GM12878 (cell line): ENCODE results near the gene MTCH2. TPM values are rescaled to one million over a fixed set of nuclear protein-coding genes. Genes with fewer than 3 reads are reported as not detected.
A peak's percentile ranks its signal among the peaks of the same experiment; 100 is the strongest.

Experiments
- ASH2L ChIP-seq: fragments of 300-600, 200-600 bp; sonication (generic); IDR thresholded peaks from 2 replicates; pipeline ENCODE4 v1.6.1; 2017; ENCODE audit warnings: low read depth, mild to moderate bottlenecking, borderline replicate concordance
- ATF7 ChIP-seq: fragments of 450-650 bp; IDR thresholded peaks from 2 replicates; pipeline ENCODE4 v1.6.1; 2016; ENCODE audit warnings: low read depth, mild to moderate bottlenecking
- BCL3 ChIP-seq: IDR thresholded peaks from 2 replicates; pipeline ENCODE4 v1.6.1; 2011; ENCODE audit warnings: borderline replicate concordance, low read depth, mild to moderate bottlenecking, moderate library complexity, low read length; ENCODE audit not compliant: insufficient read depth, poor library complexity, severe bottlenecking
- CBFB ChIP-seq: IDR thresholded peaks from 2 replicates; pipeline ENCODE4 v1.6.1; 2016; ENCODE audit warnings: antibody characterized with exemption, low read depth
- CBX3 ChIP-seq: fragments of 200-600 bp; sonication (generic); IDR thresholded peaks from 2 replicates; pipeline ENCODE4 v1.6.1; 2016; ENCODE audit warnings: low read depth, borderline replicate concordance
- CEBPB ChIP-seq, 2 experiments: fragments of 150-350 bp in 1 of 2; IDR thresholded peaks; 2 replicates each; pipeline ENCODE4 v1.6.1; 2012 to 2014; ENCODE audit warnings: low read depth in 2 of 2, low read length in 2 of 2, borderline replicate concordance in 1 of 2, inconsistent platforms in 1 of 2
- CHD4 ChIP-seq: fragments of 200-600 bp; sonication (generic); IDR thresholded peaks from 2 replicates; pipeline ENCODE4 v1.6.1; 2016; ENCODE audit warnings: mild to moderate bottlenecking
- DPF2 ChIP-seq: fragments of 450-650 bp; IDR thresholded peaks from 2 replicates; pipeline ENCODE4 v1.6.1; 2017; ENCODE audit warnings: mild to moderate bottlenecking
- EP300 ChIP-seq, 2 experiments: fragments of 150-350 bp in 1 of 2; IDR thresholded peaks; 2 replicates each; pipeline ENCODE4 v1.6.1; 2011 to 2012; ENCODE audit warnings: low read depth in 2 of 2, low read length in 2 of 2, borderline replicate concordance in 1 of 2, improper control_type of control experiment in 1 of 2, inconsistent platforms in 1 of 2; ENCODE audit not compliant: control insufficient read depth in 1 of 2
- IRF4 ChIP-seq: IDR thresholded peaks from 2 replicates; pipeline ENCODE4 v1.6.1; 2011; ENCODE audit warnings: low read depth, low read length
- NR2C1 ChIP-seq: fragments of 450-650 bp; IDR thresholded peaks from 2 replicates; pipeline ENCODE4 v1.6.1; 2017; ENCODE audit warnings: antibody characterized with exemption, mild to moderate bottlenecking, moderate library complexity
- PML ChIP-seq: IDR thresholded peaks from 2 replicates; pipeline ENCODE4 v1.6.1; 2012; ENCODE audit warnings: low read length, inconsistent platforms
- RAD51 ChIP-seq: fragments of 450-650 bp; IDR thresholded peaks from 2 replicates; pipeline ENCODE4 v1.6.1; 2016; ENCODE audit warnings: moderate library complexity, mild to moderate bottlenecking, inconsistent platforms
- REST ChIP-seq: IDR thresholded peaks from 2 replicates; pipeline ENCODE4 v1.6.1; 2012; ENCODE audit warnings: mild to moderate bottlenecking, low read depth, low read length
- RUNX3 ChIP-seq: IDR thresholded peaks from 2 replicates; pipeline ENCODE4 v1.6.1; 2012; ENCODE audit warnings: low read length, inconsistent platforms
- SP1 ChIP-seq: IDR thresholded peaks from one replicate; pipeline ENCODE4 v1.6.1; 2011; ENCODE audit warnings: low read depth, low read length
- SRF ChIP-seq, 2 experiments: IDR thresholded peaks; 2 replicates each; pipeline ENCODE4 v1.6.1; 2011; ENCODE audit warnings: low read depth in 2 of 2, low read length in 2 of 2, mild to moderate bottlenecking in 1 of 2, moderate library complexity in 1 of 2
- STAT1 ChIP-seq: fragments of 450-650 bp; conservative IDR thresholded peaks from 2 replicates; pipeline ENCODE4 v1.6.1; 2014; ENCODE audit warnings: antibody characterized with exemption, mild to moderate bottlenecking
- STAT3 ChIP-seq: IDR thresholded peaks from 2 replicates; pipeline ENCODE4 v1.6.1; 2011; ENCODE audit warnings: low read depth, low read length, improper control_type of control experiment
- TCF3 ChIP-seq: IDR thresholded peaks from 2 replicates; pipeline ENCODE4 v1.6.1; 2012; ENCODE audit warnings: low read depth, mild to moderate bottlenecking, low read length, borderline replicate concordance; ENCODE audit not compliant: insufficient read depth
- YY1 ChIP-seq: IDR thresholded peaks from 2 replicates; pipeline ENCODE4 v1.6.1; 2011; ENCODE audit warnings: low read depth, mild to moderate bottlenecking, low read length
- ZNF24 ChIP-seq: fragments of 450-650 bp; IDR thresholded peaks from 2 replicates; pipeline ENCODE4 v1.6.1; 2017; ENCODE audit warnings: antibody characterized with exemption, mild to moderate bottlenecking
- ZNF274 ChIP-seq: IDR thresholded peaks from one replicate; pipeline ENCODE4 v1.8.0; 2011; ENCODE audit not compliant: insufficient read length, insufficient read depth
- polyA plus RNA-seq, 11 experiments: library from polyadenylated mRNA; depleted of rRNA in 4 of 11; unstranded in 6 of 11; stranded (reverse) in 5 of 11; fragments of >200 nt; fragmentation: Nextera tagmentation in 4 of 11; fragmentation: Illumina TruSeq in 1 of 11; extraction: Ambion mirVana in 4 of 11; extraction: Trizol in 1 of 11; gene quantifications; 1 replicate in 1 of 11; 2 replicates in 10 of 11; pipeline versions ENCODE4 v1.2.1 to v1.2.3, GENCODE V29; 2011 to 2016; ENCODE audit warnings: inconsistent platforms in 2 of 11, missing spikeins in 2 of 11, low read depth in 1 of 11
- total RNA-seq, 4 experiments: library from RNA; depleted of rRNA in 3 of 4; stranded (reverse); fragments of >200 nt in 3 of 4; fragmentation: Illumina TruSeq in 1 of 4; extraction: Trizol in 1 of 4; gene quantifications; 2 replicates each; pipeline versions ENCODE4 v1.2.1 to v1.2.3, GENCODE V29; 2013 to 2021
- TF ChIP-seq, protein P1 (sequence below): fragments of 450-650 bp; IDR thresholded peaks from 2 replicates; pipeline ENCODE4 v1.6.1; 2017; ENCODE audit warnings: low read depth, mild to moderate bottlenecking, moderate library complexity

The MTCH2 gene
- total and polyA plus RNA-seq, 10 of the 15 experiments (the other 5 are each of a cell fraction or from before 2014, with no cell fraction given), result 72.4 to 341 (median 144) TPM

DNA sequence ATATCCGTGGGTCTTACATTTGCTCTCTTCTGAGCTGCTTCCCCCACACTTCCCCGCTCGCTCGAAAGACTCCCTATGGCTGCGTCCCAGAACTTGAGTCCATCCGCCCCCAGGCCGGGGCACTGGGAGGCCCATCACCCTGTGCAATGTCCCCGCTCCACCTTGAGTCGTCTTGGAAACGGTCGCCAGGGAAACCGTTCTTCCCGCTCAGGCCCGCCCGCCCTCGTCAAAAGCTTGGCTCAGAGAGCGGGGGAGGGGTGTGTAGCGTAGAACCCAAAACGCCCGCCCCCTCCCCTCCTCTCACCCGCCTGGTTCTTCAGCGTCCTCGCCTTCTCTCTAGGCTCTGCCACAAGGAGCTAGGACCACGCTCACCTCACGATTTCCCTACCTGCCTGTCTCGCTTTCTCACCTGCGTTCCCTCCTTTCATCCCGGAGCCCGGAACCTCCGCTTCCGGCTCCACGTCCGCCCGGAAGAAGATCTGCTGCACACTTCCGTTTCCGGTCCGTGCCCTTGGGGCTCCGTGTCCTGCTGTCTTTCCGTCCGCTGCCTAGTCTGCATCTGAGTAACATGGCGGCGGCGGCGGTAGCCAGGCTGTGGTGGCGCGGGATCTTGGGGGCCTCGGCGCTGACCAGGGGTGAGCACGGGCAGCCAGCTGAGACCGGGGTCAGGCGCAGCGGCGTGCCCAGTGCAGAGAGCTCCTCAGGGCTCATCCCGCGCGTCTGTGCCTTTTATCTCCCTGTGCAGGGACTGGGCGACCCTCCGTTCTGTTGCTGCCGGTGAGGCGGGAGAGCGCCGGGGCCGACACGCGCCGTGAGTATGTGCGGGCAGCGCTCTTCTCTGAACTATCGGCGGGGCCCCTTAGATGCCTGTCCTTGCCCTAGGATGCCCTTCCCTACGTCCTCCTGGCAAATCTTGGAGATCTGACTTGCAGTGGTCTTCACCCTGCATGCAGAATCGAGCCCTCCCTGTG, 63.5 kb downstream of the MTCH2 start, which contains the start of the genes KBTBD4 and NDUFS3 (continued):
- TF ChIP-seq CBX3, result no peak
- peak; percentile 62; the same call in 1 of the 2 replicates for TF ChIP-seq TCF3
- peak; percentile 99 for TF ChIP-seq STAT1
- no peak for TF ChIP-seq ZNF24
- TF ChIP-seq CBFB, result peak; percentile 78; the same call in 1 of the 2 replicates
- TF ChIP-seq ZNF274, result no peak
- peak; percentile 69 to 94 for TF ChIP-seq SRF (IDR thresholded peaks at IDR 0.05; ENCODE audit: low read depth in 2 of 2, low read length in 2 of 2)
- TF ChIP-seq DPF2, result peak; percentile 60
- peak; percentile 84 for TF ChIP-seq NR2C1
- peak; percentile 66 for TF ChIP-seq SP1
- TF ChIP-seq STAT3, result no peak
- peak; percentile 84 for TF ChIP-seq BCL3
- no peak for TF ChIP-seq CEBPB (IDR thresholded peaks at IDR 0.05; ENCODE audit: borderline replicate concordance in 1 of 2, low read depth in 2 of 2, low read length in 2 of 2)
- no peak for TF ChIP-seq RAD51
- peak; percentile 76 for TF ChIP-seq ATF7
- TF ChIP-seq ASH2L, result no peak
- peak in 1 of 2 experiments; percentile 53; a peak in 1 of 4 replicates for TF ChIP-seq EP300 (IDR thresholded peaks at IDR 0.05; ENCODE audit: borderline replicate concordance in 1 of 2, control insufficient read depth in 1 of 2, low read depth in 2 of 2, low read length in 2 of 2)
- TF ChIP-seq CHD4, result no peak
- TF ChIP-seq IRF4, result peak; percentile 73; the same call in 1 of the 2 replicates
- peak; percentile 99 for TF ChIP-seq YY1
- TF ChIP-seq, protein P1, sequence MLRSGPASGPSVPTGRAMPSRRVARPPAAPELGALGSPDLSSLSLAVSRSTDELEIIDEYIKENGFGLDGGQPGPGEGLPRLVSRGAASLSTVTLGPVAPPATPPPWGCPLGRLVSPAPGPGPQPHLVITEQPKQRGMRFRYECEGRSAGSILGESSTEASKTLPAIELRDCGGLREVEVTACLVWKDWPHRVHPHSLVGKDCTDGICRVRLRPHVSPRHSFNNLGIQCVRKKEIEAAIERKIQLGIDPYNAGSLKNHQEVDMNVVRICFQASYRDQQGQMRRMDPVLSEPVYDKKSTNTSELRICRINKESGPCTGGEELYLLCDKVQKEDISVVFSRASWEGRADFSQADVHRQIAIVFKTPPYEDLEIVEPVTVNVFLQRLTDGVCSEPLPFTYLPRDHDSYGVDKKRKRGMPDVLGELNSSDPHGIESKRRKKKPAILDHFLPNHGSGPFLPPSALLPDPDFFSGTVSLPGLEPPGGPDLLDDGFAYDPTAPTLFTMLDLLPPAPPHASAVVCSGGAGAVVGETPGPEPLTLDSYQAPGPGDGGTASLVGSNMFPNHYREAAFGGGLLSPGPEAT, result peak; percentile 99
- TF ChIP-seq RUNX3, result peak; percentile 60; the same call in 1 of the 2 replicates
- TF ChIP-seq PML, result peak; percentile 91
- no peak for TF ChIP-seq REST
